HCT116 (cell line): ENCODE measurements around the gene SPI1. TPM values are rescaled to one million over a fixed set of nuclear protein-coding genes. Genes with fewer than 3 reads are reported as not detected.

Experiments
- ATAC-seq: fragments of 200-7000 bp; cut with Tn5 transposase; 2 replicates; pipeline ENCODE4 v1.9.1; 2020; ENCODE audit warnings: mild to moderate bottlenecking, moderate library complexity
- BruUV-seq: library from RNA; stranded (reverse); fragments of 400-500 nt; replicated peaks from 2 replicates; lab custom pipeline; 2021; lab: Mats Ljungman, UMichigan
- CTCF ChIA-PET: fragments of 300-600 bp; sonication (Branson Sonifier 250); formaldehyde crosslinking; loops from one replicate; lab custom pipeline; 2021; ENCODE audit warnings: antibody characterized with exemption; lab: Charles Lee
- POLR2A ChIA-PET: fragments of 300-600, 350-600 bp; sonication (Branson Sonifier 250); formaldehyde crosslinking; loops from one replicate; lab custom pipeline; 2021; ENCODE audit warnings: antibody characterized with exemption; lab: Charles Lee
- RAD21 ChIA-PET, 2 experiments: fragments of 300-600 bp; sonication (Branson Sonifier 250); formaldehyde crosslinking; loops; one replicate each; lab custom pipeline; 2023; ENCODE audit warnings: low total read pairs in 2 of 2; ENCODE audit not compliant: uncharacterized antibody in 2 of 2, unreplicated experiment in 2 of 2, low non-redundant PET in 1 of 2; lab: Charles Lee
- DNase-seq: peaks from one replicate; pipeline ENCODE4 v3.0.0-alpha.2; 2010; ENCODE audit warnings: low read depth, low spot score
- H2AFZ ChIP-seq: fragments of 200-600 bp; shearing (Covaris generic), sonication (generic); 2 replicates; pipeline ENCODE4 v1.6.1; 2017; ENCODE audit warnings: low read depth, mixed run types, mixed read lengths, antibody characterized with exemption, low read length; ENCODE audit not compliant: poor library complexity, severe bottlenecking
- H3K27ac ChIP-seq: 2 replicates; pipeline ENCODE4 v1.5.1; 2012; ENCODE audit warnings: low read depth, low read length
- H3K27me3 ChIP-seq: fragments of 200-600 bp; sonication (generic); 2 replicates; pipeline ENCODE4 v1.6.1; 2016; ENCODE audit warnings: mixed run types, low read length, mixed read lengths; ENCODE audit not compliant: insufficient read depth
- H3K36me3 ChIP-seq, 2 experiments: fragments of 200-500 bp in 1 of 2; fragments of 200-600 bp in 1 of 2; sonication (Bioruptor generic) in 1 of 2; sonication (generic) in 1 of 2; 2 replicates each; pipeline versions ENCODE4 v1.5.1 to v1.6.1; 2014 to 2016; ENCODE audit warnings: low read length in 2 of 2, inconsistent platforms in 1 of 2, mixed read lengths in 1 of 2, mixed run types in 1 of 2; ENCODE audit not compliant: insufficient read depth in 2 of 2, control insufficient read depth in 1 of 2
- H3K4me1 ChIP-seq, 2 experiments: fragments of 200-600 bp in 1 of 2; sonication (generic) in 1 of 2; 2 replicates each; pipeline versions ENCODE4 v1.5.1 to v1.6.1; 2012 to 2017; ENCODE audit warnings: low read length in 2 of 2, inconsistent platforms in 1 of 2, mild to moderate bottlenecking in 1 of 2, mixed read lengths in 1 of 2, mixed run types in 1 of 2, moderate library complexity in 1 of 2; ENCODE audit not compliant: insufficient read depth in 2 of 2, control insufficient read depth in 1 of 2
- H3K4me2 ChIP-seq: fragments of 200-600 bp; sonication (generic); 2 replicates; pipeline ENCODE4 v1.6.1; 2017; ENCODE audit warnings: mixed run types, low read length, mixed read lengths
- H3K4me3 ChIP-seq, 2 experiments: fragments of 200-600 bp in 1 of 2; sonication (generic) in 1 of 2; replicated peaks in 1 of 2; 2 replicates each; pipeline ENCODE4 v1.5.1; 2011 to 2016; ENCODE audit warnings: low read length in 2 of 2, control low read depth in 1 of 2, low read depth in 1 of 2, mild to moderate bottlenecking in 1 of 2, mixed read lengths in 1 of 2, mixed run types in 1 of 2
- H3K79me2 ChIP-seq: fragments of 200-600 bp; sonication (generic); 2 replicates; pipeline ENCODE4 v1.6.1; 2017; ENCODE audit warnings: mild to moderate bottlenecking, mixed run types, low read length, moderate library complexity, mixed read lengths; ENCODE audit not compliant: insufficient read depth
- H3K9ac ChIP-seq: fragments of 200-600 bp; sonication (generic); 2 replicates; pipeline ENCODE4 v1.6.1; 2016; ENCODE audit warnings: low read length, mixed read lengths
- H3K9me2 ChIP-seq: fragments of 200-600 bp; sonication (generic), shearing (Covaris generic); 2 replicates; pipeline ENCODE4 v1.6.1; 2017; ENCODE audit warnings: mixed run types, mild to moderate bottlenecking, moderate library complexity; ENCODE audit not compliant: insufficient read depth
- H3K9me3 ChIP-seq, 2 experiments: fragments of 200-500 bp in 1 of 2; fragments of 200-600 bp in 1 of 2; sonication (Bioruptor generic) in 1 of 2; sonication (generic) in 1 of 2; 2 replicates each; pipeline ENCODE4 v1.6.1; 2014 to 2017; ENCODE audit warnings: low read length in 2 of 2, mixed read lengths in 2 of 2, inconsistent platforms in 1 of 2, low read depth in 1 of 2, mild to moderate bottlenecking in 1 of 2, mixed run types in 1 of 2, moderate library complexity in 1 of 2; ENCODE audit not compliant: control insufficient read depth in 1 of 2, insufficient read depth in 1 of 2
- H4K20me1 ChIP-seq: fragments of 200-600 bp; sonication (generic), shearing (Covaris generic); 2 replicates; pipeline ENCODE4 v1.6.1; 2017; ENCODE audit warnings: mixed run types, mild to moderate bottlenecking, moderate library complexity; ENCODE audit not compliant: insufficient read depth
- CEBPB ChIP-seq: IDR thresholded peaks from 2 replicates; pipeline ENCODE4 v1.6.1; 2012; ENCODE audit warnings: low read depth
- ELF1 ChIP-seq: IDR thresholded peaks from 2 replicates; pipeline ENCODE4 v1.6.1; 2012; ENCODE audit warnings: low read depth, borderline replicate concordance
- JUND ChIP-seq: IDR thresholded peaks from 2 replicates; pipeline ENCODE4 v1.6.1; 2012
- RAD21 ChIP-seq: IDR thresholded peaks from 2 replicates; pipeline ENCODE4 v1.6.1; 2012; ENCODE audit warnings: low read depth, mild to moderate bottlenecking
- SIN3A ChIP-seq: IDR thresholded peaks from 2 replicates; pipeline ENCODE4 v1.6.1; 2012; ENCODE audit warnings: low read depth
- SRF ChIP-seq: IDR thresholded peaks from 2 replicates; pipeline ENCODE4 v1.6.1; 2012; ENCODE audit warnings: low read depth
- ZFX ChIP-seq: fragments of 450-650 bp; IDR thresholded peaks from 2 replicates; pipeline ENCODE4 v1.6.1; 2017
- ZNF274 ChIP-seq: fragments of 200-500 bp; sonication (Bioruptor generic); IDR thresholded peaks from 2 replicates; pipeline ENCODE4 v1.6.1; 2014; ENCODE audit warnings: mild to moderate bottlenecking, low read depth, low read length, inconsistent platforms
- intact Hi-C: fragments of 100-400 bp; cut with micrococcal nuclease; formaldehyde crosslinking; loops from 2 replicates; pipeline ENCODE4 v1.10.0; 2022
- total RNA-seq: library from RNA; stranded (reverse); gene quantifications from one replicate; pipeline ENCODE4 v1.2.1, GENCODE V29; 2021; ENCODE audit not compliant: unreplicated experiment
- TF ChIP-seq, protein P1 (sequence below): IDR thresholded peaks from 2 replicates; pipeline ENCODE4 v1.6.1; 2012
- TF ChIP-seq, protein P2 (sequence below), 3 experiments: fragments of 200-600 bp in 1 of 3; sonication (generic) in 1 of 3; IDR thresholded peaks in 2 of 3; conservative IDR thresholded peaks in 1 of 3; 2 replicates each; pipeline ENCODE4 v1.5.1; 2012 to 2017; ENCODE audit warnings: low read depth in 2 of 3, low read length in 2 of 3, antibody characterized with exemption in 1 of 3, borderline replicate concordance in 1 of 3, control low read depth in 1 of 3, mild to moderate bottlenecking in 1 of 3, mixed read lengths in 1 of 3, mixed run types in 1 of 3, moderate library complexity in 1 of 3; ENCODE audit not compliant: insufficient read depth in 1 of 3
- TF ChIP-seq, protein P3 (sequence below): IDR thresholded peaks from 2 replicates; pipeline ENCODE4 v1.6.1; 2012

The SPI1 gene
- total RNA-seq, 1 experiment from 2014 or later: 0.32 TPM

DNA sequence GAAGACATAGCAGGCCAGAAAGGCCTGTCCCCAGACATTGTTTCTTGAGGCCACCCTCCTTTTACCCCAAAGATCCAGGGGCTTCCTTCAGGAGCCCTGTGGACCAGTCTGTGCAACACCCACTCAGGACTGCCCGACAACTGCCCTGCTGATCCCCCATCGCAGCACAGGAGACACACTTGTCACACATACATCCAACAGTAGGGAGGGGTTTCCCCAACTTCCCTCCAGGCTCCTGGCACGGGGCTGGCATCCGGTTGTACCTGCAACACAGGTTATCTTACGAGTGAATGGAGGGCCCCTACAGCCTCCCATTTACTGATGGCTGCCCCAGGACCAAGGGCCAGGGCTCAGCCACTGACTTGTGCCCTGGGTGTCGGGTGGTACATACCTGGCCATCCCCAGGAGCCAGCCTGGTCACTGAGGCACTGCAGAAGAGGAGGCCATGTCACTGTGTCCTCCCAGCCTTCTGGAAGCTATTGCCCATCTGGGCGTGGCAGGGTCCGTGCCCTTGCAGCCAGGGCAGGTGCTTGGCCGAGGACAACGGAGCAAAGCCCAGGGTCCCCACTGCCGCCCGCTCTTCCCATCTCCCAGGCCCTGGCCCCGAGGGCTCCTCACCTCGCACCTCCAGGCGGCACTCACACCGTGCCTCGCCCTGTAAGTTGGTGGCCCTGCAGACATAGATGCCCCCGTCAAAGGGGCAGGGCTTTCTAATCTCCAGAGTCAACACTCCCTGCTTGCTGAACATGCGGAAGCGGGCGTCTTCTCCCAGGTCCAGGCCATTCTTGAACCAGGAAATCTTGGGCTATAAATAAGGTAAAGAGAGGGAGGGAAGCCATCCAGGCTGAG lies 46.7 kb downstream of the SPI1 start:
- intact Hi-C loops: no loop called here
- DNase-seq (no peak), ATAC-seq (no peak)

More for the DNA sequence above, 46.7 kb downstream of the SPI1 start:
- CTCF ChIA-PET: no interaction called here
- H2AFZ ChIP-seq: no peak overlapping the region
- TF ChIP-seq ZNF274 (no peak), RAD21 (no peak), CEBPB (no peak), ELF1 (no peak), SRF (no peak), JUND (no peak), SIN3A (no peak), ZFX (no peak)
- TF ChIP-seq, protein P1, sequence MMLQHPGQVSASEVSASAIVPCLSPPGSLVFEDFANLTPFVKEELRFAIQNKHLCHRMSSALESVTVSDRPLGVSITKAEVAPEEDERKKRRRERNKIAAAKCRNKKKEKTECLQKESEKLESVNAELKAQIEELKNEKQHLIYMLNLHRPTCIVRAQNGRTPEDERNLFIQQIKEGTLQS: no peak
- TF ChIP-seq, protein P2, sequence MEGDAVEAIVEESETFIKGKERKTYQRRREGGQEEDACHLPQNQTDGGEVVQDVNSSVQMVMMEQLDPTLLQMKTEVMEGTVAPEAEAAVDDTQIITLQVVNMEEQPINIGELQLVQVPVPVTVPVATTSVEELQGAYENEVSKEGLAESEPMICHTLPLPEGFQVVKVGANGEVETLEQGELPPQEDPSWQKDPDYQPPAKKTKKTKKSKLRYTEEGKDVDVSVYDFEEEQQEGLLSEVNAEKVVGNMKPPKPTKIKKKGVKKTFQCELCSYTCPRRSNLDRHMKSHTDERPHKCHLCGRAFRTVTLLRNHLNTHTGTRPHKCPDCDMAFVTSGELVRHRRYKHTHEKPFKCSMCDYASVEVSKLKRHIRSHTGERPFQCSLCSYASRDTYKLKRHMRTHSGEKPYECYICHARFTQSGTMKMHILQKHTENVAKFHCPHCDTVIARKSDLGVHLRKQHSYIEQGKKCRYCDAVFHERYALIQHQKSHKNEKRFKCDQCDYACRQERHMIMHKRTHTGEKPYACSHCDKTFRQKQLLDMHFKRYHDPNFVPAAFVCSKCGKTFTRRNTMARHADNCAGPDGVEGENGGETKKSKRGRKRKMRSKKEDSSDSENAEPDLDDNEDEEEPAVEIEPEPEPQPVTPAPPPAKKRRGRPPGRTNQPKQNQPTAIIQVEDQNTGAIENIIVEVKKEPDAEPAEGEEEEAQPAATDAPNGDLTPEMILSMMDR (IDR thresholded peaks at IDR 0.05 in 2 of 3, conservative IDR thresholded peaks at IDR 0.05 in 1 of 3; ENCODE audit: borderline replicate concordance in 1 of 3, insufficient read depth in 1 of 3, low read depth in 2 of 3, low read length in 2 of 3): no peak
- TF ChIP-seq, protein P3, sequence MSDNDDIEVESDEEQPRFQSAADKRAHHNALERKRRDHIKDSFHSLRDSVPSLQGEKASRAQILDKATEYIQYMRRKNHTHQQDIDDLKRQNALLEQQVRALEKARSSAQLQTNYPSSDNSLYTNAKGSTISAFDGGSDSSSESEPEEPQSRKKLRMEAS: no peak
- peaks cover 0 to 3% of the 10 kb centered on the region in 2 experiments; a peak in 1 of 4 replicates for H3K36me3 ChIP-seq
- no peaks in the 10 kb centered on the region for H4K20me1 ChIP-seq
- no peak overlapping the region for H3K4me3 ChIP-seq
- H3K9me2 ChIP-seq: no peaks in the 10 kb centered on the region
- H3K9me3 ChIP-seq: no peaks in the 10 kb centered on the region
- no TSS peak for BruUV-seq
- no peaks in the 10 kb centered on the region for H3K27me3 ChIP-seq
- H3K4me2 ChIP-seq: no peak overlapping the region
- POLR2A ChIA-PET: no interaction called here
- RAD21 ChIA-PET: no interaction called here
- H3K27ac ChIP-seq: no peak overlapping the region
- H3K4me1 ChIP-seq: peaks cover 0 to 3% of the 10 kb centered on the region in 2 experiments; a peak in 1 of 4 replicates
- no peak overlapping the region for H3K9ac ChIP-seq
- H3K79me2 ChIP-seq: no peaks in the 10 kb centered on the region
